ENCODE data around the gene MNAT1. TPM values are rescaled to one million over a fixed set of nuclear protein-coding genes. Genes with fewer than 3 reads are reported as not detected.
"Not testable (repeated sequence)": the region's sequence is repeated elsewhere in the genome, so short reads cannot be mapped to it uniquely, and the experiment has no call there.

MNAT1 gene
- total and polyA plus RNA-seq, 3 donors from 2014 or later, result 17.3 to 39.9 (median 36.0) TPM

DNA sequence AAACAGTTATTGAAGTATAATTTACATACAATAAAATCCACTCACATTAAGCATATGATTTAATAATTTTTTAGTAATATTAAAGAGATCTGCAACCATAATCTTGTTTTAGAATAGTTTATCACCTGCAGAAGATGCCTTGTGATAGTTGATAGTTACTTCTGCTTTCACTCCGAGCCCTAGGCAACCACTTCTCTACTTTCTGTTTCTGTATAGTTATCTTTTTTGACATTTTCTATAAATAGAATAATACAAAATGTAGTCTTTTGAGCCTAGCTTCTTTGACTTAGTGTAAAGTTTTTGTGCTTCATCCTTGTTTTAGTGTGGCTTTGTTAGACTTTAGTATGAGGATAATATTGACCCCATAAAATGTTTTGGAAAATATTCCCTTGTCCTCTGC is 111.0 kb downstream of the MNAT1 start:
- 36 to 85% methylated on average over 1 of the region's 1 CpG for WGBS, 2 donors
- intact Hi-C loops (cut with DNase I; ENCODE audit: low total_unique reads), result no loop called here
- no peaks in the 10 kb centered on the region for H3K4me1 ChIP-seq

GRCh38 chr14:60848066-60848465 is 113.5 kb downstream of the MNAT1 start:
- Histone ChIP-seq H3K9me3 (no peaks in the 10 kb centered on the region), H3K27ac (no peak overlapping the region), H3K27me3 (no peaks in the 10 kb centered on the region), H3K4me1 (no peaks in the 10 kb centered on the region), H3K36me3 (ENCODE audit: low read depth, missing control alignments) (no peaks in the 10 kb centered on the region), H3K4me3 (no peak overlapping the region)
- TF ChIP-seq, protein P1, sequence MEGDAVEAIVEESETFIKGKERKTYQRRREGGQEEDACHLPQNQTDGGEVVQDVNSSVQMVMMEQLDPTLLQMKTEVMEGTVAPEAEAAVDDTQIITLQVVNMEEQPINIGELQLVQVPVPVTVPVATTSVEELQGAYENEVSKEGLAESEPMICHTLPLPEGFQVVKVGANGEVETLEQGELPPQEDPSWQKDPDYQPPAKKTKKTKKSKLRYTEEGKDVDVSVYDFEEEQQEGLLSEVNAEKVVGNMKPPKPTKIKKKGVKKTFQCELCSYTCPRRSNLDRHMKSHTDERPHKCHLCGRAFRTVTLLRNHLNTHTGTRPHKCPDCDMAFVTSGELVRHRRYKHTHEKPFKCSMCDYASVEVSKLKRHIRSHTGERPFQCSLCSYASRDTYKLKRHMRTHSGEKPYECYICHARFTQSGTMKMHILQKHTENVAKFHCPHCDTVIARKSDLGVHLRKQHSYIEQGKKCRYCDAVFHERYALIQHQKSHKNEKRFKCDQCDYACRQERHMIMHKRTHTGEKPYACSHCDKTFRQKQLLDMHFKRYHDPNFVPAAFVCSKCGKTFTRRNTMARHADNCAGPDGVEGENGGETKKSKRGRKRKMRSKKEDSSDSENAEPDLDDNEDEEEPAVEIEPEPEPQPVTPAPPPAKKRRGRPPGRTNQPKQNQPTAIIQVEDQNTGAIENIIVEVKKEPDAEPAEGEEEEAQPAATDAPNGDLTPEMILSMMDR (IDR thresholded peaks at IDR 0.05), result no peak
- TF ChIP-seq POLR2A (IDR thresholded peaks at IDR 0.05), result no peak
- intact Hi-C loops (cut with DNase I; ENCODE audit: low total_unique reads), result no loop called here
- WGBS, 2 donors, result 96 to 100% methylated on average over 2 of the region's 2 CpGs
- DNase-seq, result no peak

More for the DNA sequence above, 111.0 kb downstream of the MNAT1 start:
- H3K27ac ChIP-seq, result no peak overlapping the region
- no peak overlapping the region for H3K4me3 ChIP-seq
- TF ChIP-seq POLR2A (IDR thresholded peaks at IDR 0.05), result no peak
- TF ChIP-seq, protein P1 (IDR thresholded peaks at IDR 0.05), result no peak
- H3K9me3 ChIP-seq, result no peaks in the 10 kb centered on the region
- H3K36me3 ChIP-seq (ENCODE audit: low read depth, missing control alignments), result no peaks in the 10 kb centered on the region
- no peak for DNase-seq
- no peaks in the 10 kb centered on the region for H3K27me3 ChIP-seq

DNA sequence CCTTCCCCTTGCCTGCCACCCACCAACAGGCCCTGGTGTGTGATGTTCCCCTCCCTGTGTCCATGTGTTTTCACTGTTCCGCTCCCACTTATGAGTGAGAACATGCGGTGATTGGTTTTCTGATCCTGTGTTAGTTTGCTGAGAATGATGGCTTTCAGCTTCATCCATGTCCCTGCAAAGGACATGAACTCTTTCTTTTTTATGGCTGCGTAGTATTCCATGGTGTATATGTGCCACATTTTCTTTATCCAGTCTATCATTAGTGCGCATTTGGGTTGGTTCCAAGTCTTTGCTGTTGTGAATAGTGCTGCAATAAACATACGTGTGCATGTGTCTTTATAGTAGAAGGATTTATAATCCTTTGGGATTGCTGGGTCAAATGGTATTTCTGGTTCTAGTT is 117.1 kb downstream of the MNAT1 start:
- WGBS, 2 donors, result 99% methylated on average over 5 of the region's 5 CpGs
- H3K4me3 ChIP-seq; H3K27ac ChIP-seq; H3K9me3 ChIP-seq; H3K4me1 ChIP-seq; intact Hi-C loops (cut with DNase I; ENCODE audit: low total_unique reads); H3K27me3 ChIP-seq; DNase-seq; H3K36me3 ChIP-seq (ENCODE audit: low read depth, missing control alignments): not testable (repeated sequence)

GRCh38 chr14:60856111-60856510 is 121.5 kb downstream of the MNAT1 start:
- Histone ChIP-seq H3K4me1 (no peaks in the 10 kb centered on the region), H3K9me3 (no peaks in the 10 kb centered on the region), H3K36me3 (ENCODE audit: low read depth, missing control alignments) (no peaks in the 10 kb centered on the region), H3K27me3 (no peaks in the 10 kb centered on the region), H3K27ac (no peak overlapping the region), H3K4me3 (no peak overlapping the region)
- 76% methylated on average over 2 of the region's 2 CpGs for WGBS, 2 donors
- intact Hi-C loops (cut with DNase I; ENCODE audit: low total_unique reads), result no loop called here
- DNase-seq, result no peak
- TF ChIP-seq, protein P1 (IDR thresholded peaks at IDR 0.05), result no peak
- TF ChIP-seq POLR2A (IDR thresholded peaks at IDR 0.05), result no peak

GRCh38 chr14:60859525-60859924 is 125.0 kb downstream of the MNAT1 start:
- intact Hi-C loops (cut with DNase I; ENCODE audit: low total_unique reads), result no loop called here
- Histone ChIP-seq H3K36me3 (ENCODE audit: low read depth, missing control alignments) (no peaks in the 10 kb centered on the region), H3K9me3 (no peaks in the 10 kb centered on the region), H3K27me3 (no peaks in the 10 kb centered on the region), H3K27ac (no peak overlapping the region), H3K4me3 (no peak overlapping the region), H3K4me1 (no peaks in the 10 kb centered on the region)
- 81 to 90% methylated on average over 2 of the region's 2 CpGs for WGBS, 2 donors
- TF ChIP-seq, protein P1 (IDR thresholded peaks at IDR 0.05), result no peak
- TF ChIP-seq POLR2A (IDR thresholded peaks at IDR 0.05), result no peak
- no peak for DNase-seq

Measured in testis (tissue), 3 donors.